ENCODE data around the gene C1GALT1. TPM values are rescaled to one million over a fixed set of nuclear protein-coding genes. Genes with fewer than 3 reads are reported as not detected.
A peak's percentile ranks its signal among the peaks of the same experiment; 100 is the strongest.
"Not testable (repeated sequence)": the region's sequence is repeated elsewhere in the genome, so short reads cannot be mapped to it uniquely, and the experiment has no call there.

C1GALT1 gene
- total RNA-seq, 2 experiments from 2014 or later: 45.9 to 55.8 TPM

DNA sequence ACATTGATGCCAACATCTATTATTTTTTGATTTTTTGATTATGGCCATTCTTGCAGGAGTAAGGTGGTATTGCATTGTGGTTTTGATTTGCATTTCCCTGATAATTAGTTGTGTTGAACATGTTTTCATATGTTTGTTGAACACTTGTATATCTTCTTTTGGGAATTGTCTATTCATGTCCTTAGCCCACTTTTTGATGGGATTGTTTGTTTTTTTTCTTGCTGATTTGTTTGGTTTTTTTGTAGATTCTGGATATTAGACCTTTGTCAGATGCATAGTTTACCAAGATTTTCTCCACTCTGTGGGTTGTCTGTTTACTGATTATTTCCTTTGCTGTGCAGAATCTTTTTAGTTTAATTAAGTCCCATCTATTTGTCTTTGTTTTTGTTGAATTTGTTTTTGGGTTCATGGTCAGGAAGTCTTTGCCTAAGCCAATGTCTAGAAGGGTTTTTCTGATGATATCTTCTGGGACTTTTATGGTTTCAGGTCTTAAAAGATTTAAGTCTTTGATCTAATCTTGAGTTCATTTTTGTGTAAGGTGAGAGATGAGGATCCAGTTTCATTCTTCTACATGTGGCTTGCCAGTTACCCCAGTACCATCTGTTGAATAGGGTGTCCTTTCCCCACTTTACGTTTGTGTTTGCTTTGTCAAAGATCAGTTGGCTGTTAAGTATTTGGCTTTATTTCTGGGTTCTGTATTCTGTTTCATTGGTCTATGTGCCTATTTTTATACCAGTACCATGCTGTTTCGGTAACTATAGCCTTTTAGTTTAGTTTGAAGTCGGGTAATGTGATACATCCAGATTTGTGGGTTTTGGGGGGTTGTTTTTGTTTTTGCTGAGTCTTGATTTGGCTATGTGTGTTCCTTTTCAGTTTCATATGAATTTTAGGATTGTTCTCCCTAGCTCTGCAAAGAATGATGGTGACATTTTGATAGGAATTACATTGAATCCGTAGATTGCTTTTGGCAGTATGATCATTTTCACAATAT is 10.7 kb downstream of the C1GALT1 start:
- DNase-seq, H3K4me3 Mint-ChIP-seq, CTCF ChIA-PET, ATAC-seq, H3K27me3 Mint-ChIP-seq: not testable (repeated sequence)
- H3K36me3 Mint-ChIP-seq: peaks cover 78% of the 10 kb centered on the region
- peak overlapping the region; percentile 30 for H3K27ac Mint-ChIP-seq
- H3K4me1 Mint-ChIP-seq: peaks cover 32% of the 10 kb centered on the region
- peaks cover 20% of the 10 kb centered on the region for H3K9me3 Mint-ChIP-seq (ENCODE audit: low read depth)

DNA sequence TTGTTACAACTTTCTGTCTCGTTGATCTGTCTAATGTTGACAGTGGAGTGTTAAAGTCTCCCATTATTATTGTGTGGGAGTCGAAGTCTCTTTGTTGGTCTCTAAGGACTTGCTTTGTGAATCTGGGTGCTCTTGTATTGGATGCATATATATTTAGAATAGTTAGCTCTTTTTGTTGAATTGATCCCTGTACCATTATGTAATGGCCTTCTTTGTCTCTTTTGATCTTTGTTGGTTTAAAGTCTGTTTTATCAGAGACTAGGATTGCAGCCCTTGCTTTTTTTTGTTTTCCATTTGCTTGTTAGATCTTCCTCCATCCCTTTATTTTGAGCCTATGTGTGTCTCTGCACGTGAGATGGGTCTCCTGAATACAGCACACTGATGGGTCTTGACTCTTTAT is 17.2 kb downstream of the C1GALT1 start:
- peaks cover 62% of the 10 kb centered on the region for H3K36me3 Mint-ChIP-seq

DNA sequence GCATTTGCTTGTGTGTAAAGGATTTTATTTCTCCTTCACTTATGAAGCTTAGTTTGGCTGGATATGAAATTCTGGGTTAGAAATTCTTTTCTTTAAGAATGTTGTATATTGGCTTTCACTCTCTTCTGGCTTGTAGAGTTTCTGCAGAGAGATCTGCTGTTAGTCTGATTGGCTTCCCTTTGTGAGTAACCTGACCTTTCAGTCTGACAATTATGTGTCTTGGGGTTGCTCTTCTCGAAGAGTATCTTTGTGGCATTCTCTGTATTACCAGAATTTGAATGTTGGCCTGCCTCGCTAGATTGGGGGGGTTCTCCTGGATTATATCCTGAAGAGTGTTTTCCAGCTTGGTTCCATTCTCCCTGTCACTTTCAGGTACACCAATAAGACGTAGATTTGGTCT is 17.9 kb downstream of the C1GALT1 start:
- not testable (repeated sequence) for H3K4me3 Mint-ChIP-seq; H3K9me3 Mint-ChIP-seq (ENCODE audit: low read depth); H3K27me3 Mint-ChIP-seq; DNase-seq; ATAC-seq
- H3K27ac Mint-ChIP-seq: peak overlapping the region; percentile 18
- CTCF ChIA-PET: interaction anchor here (2.0 kb wide), 1 partner anchor 97 kb away, joined by 5 read pairs; no protein-coding TSS in a partner anchor
- H3K36me3 Mint-ChIP-seq: peaks cover 57% of the 10 kb centered on the region
- peaks cover 62% of the 10 kb centered on the region for H3K4me1 Mint-ChIP-seq

More for the DNA sequence above, 17.2 kb downstream of the C1GALT1 start:
- peaks cover 13% of the 10 kb centered on the region for H3K9me3 Mint-ChIP-seq (ENCODE audit: low read depth)
- DNase-seq, ATAC-seq, CTCF ChIA-PET, H3K27ac Mint-ChIP-seq, H3K4me3 Mint-ChIP-seq, H3K27me3 Mint-ChIP-seq: not testable (repeated sequence)
- H3K4me1 Mint-ChIP-seq: peaks cover 63% of the 10 kb centered on the region

DNA sequence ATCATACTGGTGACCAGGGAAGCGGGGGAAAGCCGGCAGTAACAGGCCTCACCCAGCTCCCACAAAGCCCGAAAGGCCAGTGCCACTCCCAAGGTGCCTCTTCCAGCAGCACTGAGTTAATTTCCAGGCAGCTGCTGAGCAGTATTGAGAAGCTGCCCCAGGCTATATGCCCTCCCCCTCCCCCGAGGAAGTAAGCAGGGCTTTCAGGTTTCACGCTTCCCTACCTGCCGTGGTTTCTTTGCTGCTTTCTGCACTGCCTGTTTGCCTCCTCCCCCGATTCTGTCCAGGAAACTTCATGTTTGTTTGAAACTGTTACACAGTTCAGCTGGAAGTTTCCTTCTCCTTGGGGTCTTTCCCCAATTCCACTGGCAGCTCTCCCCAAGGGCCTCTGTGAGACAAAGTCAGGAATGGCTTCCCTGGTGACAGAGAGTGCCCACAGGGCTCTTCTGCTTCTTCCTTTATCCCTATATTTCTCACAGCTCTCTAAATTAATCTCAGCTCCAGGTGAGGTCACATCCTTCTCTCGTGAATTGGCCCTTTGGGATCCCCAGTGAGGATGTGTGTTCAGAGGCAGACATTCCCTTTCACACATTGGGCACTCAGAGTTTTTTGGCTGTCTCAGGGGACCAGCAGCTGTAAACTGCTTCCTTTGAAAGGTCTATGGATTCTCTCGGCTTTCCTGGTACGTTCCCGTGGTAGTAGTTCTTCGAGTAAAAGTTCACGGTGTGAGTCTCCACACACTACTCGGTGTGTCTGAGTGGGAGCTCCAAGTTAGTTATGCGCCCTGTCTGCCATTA is 19.4 kb downstream of the C1GALT1 start:
- ATAC-seq: peak; percentile 88
- Mint-ChIP-seq H3K9me3 (ENCODE audit: low read depth) (peaks cover 5% of the 10 kb centered on the region), H3K4me1 (peaks cover 63% of the 10 kb centered on the region), H3K36me3 (peaks cover 51% of the 10 kb centered on the region), H3K27me3 (no peaks in the 10 kb centered on the region), H3K27ac (peak overlapping the region; percentile 67), H3K4me3 (peak overlapping the region; percentile 46)
- peak; percentile 65 for DNase-seq
- CTCF ChIA-PET: interaction anchor here (0.9 to 2.0 kb wide), 2 partner anchors 19 to 99 kb away, joined by 3 to 5 read pairs; no protein-coding TSS in a partner anchor

DNA sequence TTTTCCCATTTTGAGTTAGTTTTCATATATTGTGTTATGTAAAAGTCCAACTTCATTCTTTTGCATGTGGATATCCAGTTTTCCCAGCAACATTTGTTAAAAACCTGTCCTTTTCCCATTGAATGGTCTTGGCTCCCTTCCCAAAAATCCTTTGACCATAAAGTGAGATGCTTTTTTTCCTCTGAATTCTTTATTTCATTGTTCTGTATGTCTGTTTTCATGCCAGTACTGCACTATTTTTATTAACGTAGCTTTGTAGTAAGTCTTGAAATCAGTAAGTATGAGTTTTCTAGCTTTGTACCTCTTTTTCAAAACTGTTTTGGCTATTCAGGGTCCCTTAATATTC is 20.0 kb downstream of the C1GALT1 start:
- peaks cover 68% of the 10 kb centered on the region for H3K4me1 Mint-ChIP-seq
- CTCF ChIA-PET: interaction anchor here (0.9 to 2.0 kb wide), 2 partner anchors 19 to 99 kb away, joined by 3 to 5 read pairs; no protein-coding TSS in a partner anchor
- H3K9me3 Mint-ChIP-seq (ENCODE audit: low read depth): peaks cover 8% of the 10 kb centered on the region
- H3K4me3 Mint-ChIP-seq: peak overlapping the region; percentile 46
- peaks cover 51% of the 10 kb centered on the region for H3K36me3 Mint-ChIP-seq
- DNase-seq (no peak), ATAC-seq (no peak)
- H3K27ac Mint-ChIP-seq: no peak overlapping the region
- no peaks in the 10 kb centered on the region for H3K27me3 Mint-ChIP-seq

DNA sequence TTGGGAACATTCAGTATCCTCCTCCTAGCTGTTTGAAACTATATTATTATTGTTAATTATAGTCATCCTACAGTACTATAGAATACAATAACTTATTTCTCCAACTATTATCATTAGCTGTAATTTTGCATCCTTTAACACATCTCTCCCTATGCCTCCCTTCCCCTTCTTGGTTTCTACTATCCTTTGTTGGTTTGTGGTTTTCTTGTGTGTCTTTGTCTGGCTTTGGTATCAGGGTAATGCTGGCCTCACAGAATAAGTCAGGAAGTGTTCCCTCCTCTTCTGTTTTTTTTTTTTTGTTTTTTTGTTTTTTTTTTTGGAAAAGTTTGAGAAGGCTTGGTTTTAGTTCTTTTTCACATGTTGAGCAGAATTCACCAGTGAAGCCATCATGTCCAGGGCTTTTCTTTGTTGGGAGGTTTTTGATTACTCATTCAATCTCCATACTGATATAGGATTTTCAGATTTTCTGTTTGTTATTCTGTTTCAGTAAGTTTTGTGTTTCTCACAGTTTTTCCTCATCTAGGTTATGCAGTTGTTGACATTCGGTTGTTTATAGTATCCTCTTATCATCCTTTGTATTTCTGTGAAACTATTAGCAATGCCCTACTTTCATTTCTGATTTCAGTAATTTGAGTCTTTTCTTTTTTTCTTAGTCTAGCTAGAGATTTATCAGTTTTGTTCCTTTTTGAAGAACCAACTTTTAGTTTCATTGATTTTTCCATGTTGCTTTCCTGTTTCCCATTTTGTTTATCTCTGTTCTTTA is 21.6 kb downstream of the C1GALT1 start:
- Mint-ChIP-seq H3K27ac (peak overlapping the region; percentile 22), H3K4me3 (peak overlapping the region; percentile 25), H3K4me1 (peaks cover 69% of the 10 kb centered on the region), H3K9me3 (ENCODE audit: low read depth) (peaks cover 6% of the 10 kb centered on the region), H3K27me3 (no peaks in the 10 kb centered on the region), H3K36me3 (peaks cover 46% of the 10 kb centered on the region)
- CTCF ChIA-PET: interaction anchor here (0.7 kb wide), 1 partner anchor 847 kb away, joined by 3 read pairs; no protein-coding TSS in a partner anchor
- peak; percentile 52 for ATAC-seq
- DNase-seq: no peak

DNA sequence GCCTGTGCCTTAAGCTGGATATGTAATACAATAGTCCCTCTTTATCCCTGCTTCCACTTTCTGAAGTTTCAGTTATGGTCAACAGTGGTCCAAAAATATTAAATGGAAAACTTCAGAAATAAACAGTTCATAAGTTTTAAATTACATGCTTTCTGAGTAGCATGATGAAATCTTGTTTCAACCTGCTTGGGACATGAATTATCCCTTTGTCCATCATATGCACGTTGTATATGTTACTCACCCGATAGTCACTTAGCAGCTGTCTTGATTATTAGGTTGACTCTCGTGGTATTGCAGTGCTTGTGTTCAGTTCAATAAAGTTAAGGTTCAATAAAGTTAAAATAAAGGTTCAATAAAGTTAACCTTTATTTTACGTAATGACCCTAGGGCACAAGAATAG is 25.5 kb downstream of the C1GALT1 start:
- Mint-ChIP-seq H3K36me3 (peaks cover 56% of the 10 kb centered on the region), H3K9me3 (ENCODE audit: low read depth) (peaks cover 3% of the 10 kb centered on the region), H3K4me3 (no peak overlapping the region), H3K4me1 (peaks cover 36% of the 10 kb centered on the region), H3K27ac (no peak overlapping the region), H3K27me3 (no peaks in the 10 kb centered on the region)
- DNase-seq: no peak
- ATAC-seq: no peak
- CTCF ChIA-PET: no interaction called here

DNA sequence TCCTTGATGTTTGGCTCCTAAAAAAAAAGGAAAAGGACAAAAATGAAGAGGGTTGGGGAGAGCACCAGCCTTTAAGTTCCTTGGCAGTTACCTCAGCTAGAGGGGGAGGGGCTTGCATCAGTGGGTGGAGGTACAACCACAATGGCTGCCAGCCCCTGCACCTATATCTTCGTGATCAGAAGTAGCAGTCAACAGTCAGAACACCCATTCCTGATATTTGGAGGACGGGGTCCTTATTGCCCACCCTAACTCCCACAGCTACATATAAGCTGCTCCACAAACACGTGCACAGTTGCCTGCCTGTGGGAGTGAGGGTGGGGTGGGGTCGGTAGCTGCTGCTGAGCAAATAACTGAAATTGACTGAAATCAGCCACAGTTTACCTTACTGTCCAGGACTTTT is 26.2 kb downstream of the C1GALT1 start:
- no peak for DNase-seq
- H3K27me3 Mint-ChIP-seq: no peaks in the 10 kb centered on the region
- peaks cover 53% of the 10 kb centered on the region for H3K36me3 Mint-ChIP-seq
- H3K4me3 Mint-ChIP-seq: no peak overlapping the region
- H3K9me3 Mint-ChIP-seq (ENCODE audit: low read depth): peaks cover 3% of the 10 kb centered on the region
- H3K4me1 Mint-ChIP-seq: peaks cover 30% of the 10 kb centered on the region
- ATAC-seq: no peak
- CTCF ChIA-PET: no interaction called here
- H3K27ac Mint-ChIP-seq: no peak overlapping the region

DNA sequence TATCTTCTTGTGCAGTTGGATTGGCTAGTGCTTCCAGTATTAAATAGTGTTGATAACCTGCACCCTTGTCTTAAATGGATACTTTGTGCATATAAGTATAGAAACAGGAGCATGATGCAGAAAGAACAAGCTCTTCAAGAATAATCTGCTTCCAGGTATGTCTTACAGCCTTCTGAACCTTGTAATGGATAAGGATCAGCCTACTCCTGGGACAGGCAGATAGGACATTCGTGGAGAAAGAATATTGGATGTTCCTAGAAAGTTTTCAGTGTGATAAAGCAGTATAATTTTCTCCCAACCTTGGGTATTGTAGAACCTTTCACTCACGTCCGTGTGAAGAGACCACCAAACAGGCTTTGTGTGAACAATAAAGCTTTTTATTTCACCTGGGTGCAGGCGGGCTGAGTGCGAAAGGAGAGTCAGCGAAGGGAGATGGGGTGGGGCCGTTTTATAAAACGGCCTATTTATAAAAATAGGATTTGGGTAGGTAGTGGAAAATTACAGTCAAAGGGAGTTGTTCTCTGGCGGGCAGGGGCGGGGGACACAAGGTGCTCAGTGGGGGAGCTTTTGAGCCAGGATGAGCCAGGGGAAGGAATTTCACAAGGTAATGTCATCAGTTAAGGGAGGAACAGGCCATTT is 27.2 kb downstream of the C1GALT1 start:
- ATAC-seq (no peak), DNase-seq (no peak)
- Mint-ChIP-seq H3K27me3 (no peaks in the 10 kb centered on the region), H3K9me3 (ENCODE audit: low read depth) (peaks cover 3% of the 10 kb centered on the region), H3K4me1 (peaks cover 20% of the 10 kb centered on the region), H3K36me3 (peaks cover 58% of the 10 kb centered on the region), H3K4me3 (no peak overlapping the region), H3K27ac (no peak overlapping the region)
- CTCF ChIA-PET: interaction anchor here (1.3 kb wide), 1 partner anchor 28 kb away, joined by 3 read pairs; no protein-coding TSS in a partner anchor

DNA sequence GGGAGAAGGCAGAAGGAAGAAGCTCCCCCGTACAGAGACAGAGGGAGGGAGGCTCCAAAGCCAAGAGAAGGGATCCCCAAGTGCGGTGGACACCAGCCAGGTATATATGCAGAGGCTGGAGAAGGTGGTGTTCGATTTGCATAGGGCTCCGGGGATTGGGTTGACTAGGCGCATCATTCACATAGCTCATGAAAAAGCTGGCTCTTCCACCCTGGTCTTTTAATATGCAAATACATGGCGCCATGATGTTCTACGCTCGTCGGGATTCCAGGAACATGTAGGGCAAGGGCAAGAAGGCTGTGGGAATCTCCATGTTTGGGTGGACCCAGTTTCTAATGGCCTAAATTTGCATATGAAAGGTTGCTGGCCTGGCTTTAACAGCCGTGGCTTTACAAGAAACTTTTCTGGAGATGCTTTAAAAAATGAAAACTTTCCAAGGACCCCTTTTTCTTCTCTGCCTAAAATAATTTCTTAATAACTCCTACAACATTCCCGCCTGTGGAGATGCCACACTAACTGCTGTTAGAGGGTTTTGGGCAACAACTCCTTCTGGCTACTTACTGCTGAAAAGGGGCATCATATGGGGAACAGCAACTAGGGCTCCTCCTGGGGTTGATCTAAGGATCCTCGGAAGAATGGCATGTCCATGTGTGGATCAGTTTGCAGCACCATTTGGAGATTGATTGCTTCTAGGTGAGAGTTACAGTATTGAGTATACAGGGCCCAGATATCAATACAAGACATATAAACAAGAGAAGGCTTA is 28.3 kb downstream of the C1GALT1 start:
- DNase-seq (no peak), ATAC-seq (no peak)
- no peak overlapping the region for H3K27ac Mint-ChIP-seq
- peaks cover 14% of the 10 kb centered on the region for H3K4me1 Mint-ChIP-seq
- no peaks in the 10 kb centered on the region for H3K27me3 Mint-ChIP-seq
- CTCF ChIA-PET: no interaction called here
- no peak overlapping the region for H3K4me3 Mint-ChIP-seq
- peaks cover 60% of the 10 kb centered on the region for H3K36me3 Mint-ChIP-seq
- H3K9me3 Mint-ChIP-seq (ENCODE audit: low read depth): peaks cover 3% of the 10 kb centered on the region

DNA sequence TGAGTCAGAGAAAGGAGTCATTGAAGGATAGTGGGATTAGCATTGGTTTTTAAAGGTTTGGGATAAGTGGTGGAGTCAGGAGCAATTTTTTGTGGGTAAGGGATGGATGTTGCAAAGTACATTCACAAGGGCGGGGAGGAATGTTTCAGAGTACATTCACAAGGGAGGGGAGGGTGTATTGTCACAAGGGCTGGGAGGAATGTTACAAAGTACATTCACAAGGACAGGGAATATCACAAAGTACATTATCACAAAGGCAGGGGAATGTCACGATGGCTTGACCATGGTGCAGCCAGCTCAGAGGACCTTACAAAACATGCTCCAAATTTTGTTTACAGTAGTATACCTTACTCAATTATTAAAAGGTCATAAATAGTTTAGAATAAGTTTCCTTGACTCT is 30.3 kb downstream of the C1GALT1 start:
- no peaks in the 10 kb centered on the region for H3K9me3 Mint-ChIP-seq (ENCODE audit: low read depth)
- no peaks in the 10 kb centered on the region for H3K27me3 Mint-ChIP-seq
- no peak overlapping the region for H3K4me3 Mint-ChIP-seq
- CTCF ChIA-PET: no interaction called here
- H3K4me1 Mint-ChIP-seq: peaks cover 5% of the 10 kb centered on the region
- no peak overlapping the region for H3K27ac Mint-ChIP-seq
- peaks cover 60% of the 10 kb centered on the region for H3K36me3 Mint-ChIP-seq
- DNase-seq (no peak), ATAC-seq (no peak)
